Left forelimb (tissue), 1 donor: ENCODE results near the gene RAPGEF5.

Source experiments
- DNase-seq: peaks from one replicate; pipeline ENCODE4 v3.0.0-alpha.2; 2018; ENCODE audit warnings: low spot score

Gene RAPGEF5

GRCh38 chr7:22302951-22303423 is 54.0 kb downstream of the RAPGEF5 start:
- DNase-seq = no peak

- no peak for DNase-seq
Measured at GRCh38 chr7:22302193-22302592, 54.8 kb downstream of the RAPGEF5 start.

GRCh38 chr7:22301790-22302189 is 55.2 kb downstream of the RAPGEF5 start:
- no peak for DNase-seq

GRCh38 chr7:22300839-22301238 is 56.1 kb downstream of the RAPGEF5 start:
- DNase-seq = no peak

DNA sequence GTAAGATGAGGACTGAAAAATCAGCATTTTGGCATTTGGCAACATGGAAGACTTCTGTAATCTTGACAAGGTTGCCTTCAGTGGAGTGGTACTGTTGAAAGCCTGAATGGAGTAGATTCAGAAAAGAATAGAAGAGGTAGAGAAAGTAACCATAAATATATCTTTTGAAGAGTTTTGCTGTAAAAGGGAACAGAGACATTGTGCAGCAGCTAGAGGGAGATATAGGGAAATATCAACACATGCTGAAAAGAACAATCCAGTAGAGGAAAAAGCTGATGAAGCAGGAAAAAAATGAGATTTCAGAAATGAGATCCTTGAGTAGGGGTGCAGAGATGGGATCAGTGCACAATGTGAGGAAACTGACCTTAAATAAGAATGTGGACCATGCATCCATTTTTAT is 60.0 kb downstream of the RAPGEF5 start:
- no peak for DNase-seq

GRCh38 chr7:22296265-22296566 is 60.7 kb downstream of the RAPGEF5 start:
- DNase-seq = no peak

DNA sequence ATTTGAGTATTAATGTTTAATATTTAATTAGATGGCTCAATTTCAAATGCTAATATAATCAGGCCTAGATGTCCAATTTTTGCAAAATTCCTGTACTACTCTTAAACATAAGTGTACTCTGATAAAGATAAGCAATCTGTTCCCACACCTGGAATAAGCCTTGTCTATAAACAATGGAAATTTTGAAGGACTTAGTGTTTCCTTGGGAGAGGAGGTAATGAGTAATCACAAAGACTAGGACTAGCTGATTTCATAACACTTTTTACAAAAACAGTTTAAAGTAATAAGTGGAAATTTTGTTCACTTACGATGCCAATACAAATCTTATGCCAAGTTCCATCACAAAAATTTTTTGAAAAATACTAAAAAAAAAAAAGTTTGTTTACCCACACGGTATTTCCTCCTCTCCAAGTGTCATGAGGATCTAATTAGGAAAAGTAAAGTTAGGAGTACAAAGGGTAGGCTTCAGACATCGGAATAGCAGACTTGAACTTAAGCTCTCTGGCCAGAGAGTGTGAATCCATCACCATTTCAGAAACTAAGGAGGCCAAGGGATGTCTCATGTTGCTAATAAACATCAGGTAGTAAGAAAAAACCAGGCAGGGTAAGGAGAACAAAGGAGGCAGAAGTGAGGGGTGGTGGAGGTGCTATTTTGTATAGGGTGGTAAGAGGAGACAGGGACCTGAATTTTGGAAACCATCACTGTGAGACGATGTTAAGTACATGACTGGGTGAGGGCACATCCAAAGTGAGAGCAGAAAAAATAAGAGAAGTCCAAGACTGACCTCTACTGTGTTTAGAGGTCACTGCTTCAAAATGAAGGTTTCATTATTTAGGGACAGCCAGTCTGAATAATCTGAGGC is 61.3 kb downstream of the RAPGEF5 start:
- DNase-seq = no peak

- no peak for DNase-seq
Measured at GRCh38 chr7:22292531-22292930, 64.4 kb downstream of the RAPGEF5 start.

GRCh38 chr7:22291977-22292376 is 65.0 kb downstream of the RAPGEF5 start:
- no peak for DNase-seq

DNA sequence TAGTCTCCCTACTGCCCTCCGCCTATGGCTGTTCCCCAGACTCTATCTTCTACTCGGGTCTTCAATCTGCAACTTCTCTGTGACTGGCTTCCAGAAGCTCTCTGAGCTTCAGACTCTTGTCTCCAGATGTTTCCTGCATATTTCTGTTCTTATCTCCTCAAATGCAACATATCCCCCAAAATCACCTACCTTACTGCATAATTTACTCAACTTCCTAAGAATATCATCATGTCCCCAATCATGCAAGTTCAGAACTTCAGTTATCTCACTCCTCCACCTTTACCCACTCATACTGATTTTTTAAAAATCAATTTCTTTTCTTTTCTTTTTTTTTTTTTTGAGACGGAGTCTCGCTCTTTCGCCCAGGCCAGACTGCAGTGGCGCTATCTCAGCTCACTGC is 68.8 kb downstream of the RAPGEF5 start:
- no peak for DNase-seq

- no peak for DNase-seq
Measured at GRCh38 chr7:22287412-22287811, 69.5 kb downstream of the RAPGEF5 start.

GRCh38 chr7:22286436-22286835 is 70.5 kb downstream of the RAPGEF5 start:
- DNase-seq = no peak

DNA sequence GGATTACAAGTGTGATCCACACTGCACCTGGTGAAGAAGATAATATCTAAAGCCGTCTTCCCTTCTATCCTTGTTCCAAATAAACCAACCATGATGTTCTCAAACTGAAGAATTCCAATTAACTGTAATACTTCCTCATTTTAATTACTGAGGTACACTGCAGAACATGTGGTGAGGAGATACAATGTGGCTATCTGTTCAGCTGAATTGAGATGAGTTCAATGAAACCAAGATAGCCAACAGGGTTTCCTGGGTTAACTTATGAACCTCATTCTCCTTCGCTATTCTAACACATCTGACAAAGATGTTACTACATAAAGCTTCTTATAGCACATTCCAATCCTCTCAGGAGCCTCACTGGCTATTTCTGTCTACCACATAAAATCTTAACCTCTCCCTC is 75.5 kb downstream of the RAPGEF5 start:
- no peak for DNase-seq

DNA sequence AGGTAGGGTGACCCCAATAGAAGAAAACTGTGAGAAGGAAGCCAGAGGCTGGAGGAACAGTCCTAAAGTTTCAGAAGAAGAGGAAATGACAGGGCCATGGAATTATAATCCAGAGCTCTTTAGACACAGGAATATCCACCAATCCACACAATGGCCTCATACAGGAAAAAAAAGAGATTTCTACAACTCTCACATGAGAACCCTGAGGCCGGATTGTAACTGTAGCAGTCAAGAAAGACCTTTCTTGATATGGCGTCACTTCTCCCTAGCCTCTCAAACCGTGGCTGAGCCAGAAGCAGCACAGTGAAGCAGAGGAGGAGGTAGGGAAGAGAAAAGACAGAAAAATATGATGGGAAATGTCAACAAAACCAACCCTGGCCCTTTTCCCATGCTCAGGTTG is 76.9 kb downstream of the RAPGEF5 start:
- no peak for DNase-seq

- DNase-seq = no peak
Measured at GRCh38 chr7:22278660-22279059, 78.3 kb downstream of the RAPGEF5 start.

DNA sequence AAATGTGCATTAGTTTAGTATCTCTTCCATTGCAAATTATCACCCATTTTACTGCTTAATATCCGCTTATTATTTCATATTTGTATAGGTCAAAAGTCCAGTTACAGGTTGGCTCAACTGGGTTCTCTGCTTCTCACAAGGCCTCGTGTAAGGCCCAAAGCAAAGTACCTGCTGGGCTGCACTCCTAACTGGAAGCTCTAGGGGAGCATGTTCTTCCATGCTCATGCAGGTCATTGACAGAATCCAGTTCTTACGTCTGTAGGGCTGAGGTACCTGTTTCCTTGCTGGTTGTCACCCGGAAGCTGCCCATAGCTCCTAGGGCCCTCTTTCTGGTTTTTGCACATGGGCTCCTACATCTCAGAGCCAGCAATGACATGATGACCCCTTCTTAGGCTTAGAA is 79.6 kb downstream of the RAPGEF5 start:
- no peak for DNase-seq

DNA sequence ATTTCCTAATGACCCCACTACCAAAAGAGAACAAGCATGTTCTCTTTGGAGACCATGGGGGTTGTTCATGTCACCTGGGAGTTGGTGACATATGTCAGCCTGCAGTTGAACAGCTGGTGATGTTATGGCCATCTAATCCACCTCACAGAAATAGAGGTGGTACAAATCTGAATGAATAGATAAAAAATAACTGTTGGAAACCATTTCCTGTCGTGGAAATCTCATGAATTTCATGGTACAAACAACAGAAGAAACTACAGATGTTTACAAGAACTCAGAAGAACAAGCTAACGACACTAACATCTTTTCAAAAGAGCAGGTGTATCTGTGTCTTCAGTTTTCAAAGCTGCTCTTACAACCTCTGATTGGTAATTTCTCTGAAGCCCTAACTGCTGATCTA is 81.3 kb downstream of the RAPGEF5 start:
- no peak for DNase-seq

DNA sequence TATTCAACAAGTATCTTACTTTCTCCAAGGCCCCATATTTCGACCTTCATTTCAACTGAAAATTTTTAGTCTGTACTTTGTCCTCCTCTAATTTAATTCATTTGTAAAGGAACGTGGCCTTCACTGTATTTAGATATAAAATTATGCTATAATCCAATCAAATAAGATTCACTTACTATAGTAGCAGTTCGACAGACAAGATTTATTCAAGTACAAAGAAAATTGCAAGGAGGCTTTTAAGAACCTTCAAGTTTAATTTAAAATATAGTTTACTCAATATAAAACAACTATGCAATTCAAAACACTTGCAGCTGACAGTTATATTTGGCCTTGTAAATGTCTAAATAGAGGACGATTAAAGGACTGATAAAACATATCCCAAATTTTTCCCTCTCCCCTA is 85.6 kb downstream of the RAPGEF5 start:
- DNase-seq = no peak

DNA sequence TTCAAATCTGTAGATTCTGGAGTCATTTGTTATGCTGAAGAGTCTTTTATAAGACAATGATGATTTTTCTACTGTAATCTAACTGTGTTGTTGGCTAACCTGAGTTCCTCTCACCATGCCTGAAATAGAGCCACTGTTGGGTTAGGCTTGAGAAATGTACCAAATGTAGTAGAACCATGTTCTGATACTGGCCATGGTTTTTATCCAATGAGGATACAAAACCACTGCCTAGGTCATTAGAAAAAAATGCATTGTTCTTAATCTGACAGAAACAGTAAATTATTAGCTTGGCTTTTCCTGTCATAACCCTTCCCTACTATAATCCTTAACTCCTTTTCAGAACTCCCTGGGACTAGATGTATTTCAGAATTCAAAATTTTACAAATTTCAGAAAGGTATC is 86.6 kb downstream of the RAPGEF5 start:
- DNase-seq = no peak

- DNase-seq = no peak
Measured at GRCh38 chr7:22269963-22270362, 87.0 kb downstream of the RAPGEF5 start.

- no peak for DNase-seq
Measured at GRCh38 chr7:22268884-22269421, 88.0 kb downstream of the RAPGEF5 start.

- DNase-seq = no peak
Measured at GRCh38 chr7:22267930-22268615, 88.9 kb downstream of the RAPGEF5 start.

GRCh38 chr7:22262538-22262937 is 94.4 kb downstream of the RAPGEF5 start:
- DNase-seq = no peak
